ENCODE measurements around the gene SRGAP1.

GRCh38 chr12:64085154-64085553 lies 240.7 kb downstream of the SRGAP1 start:
- TF ChIP-seq, protein P1, sequence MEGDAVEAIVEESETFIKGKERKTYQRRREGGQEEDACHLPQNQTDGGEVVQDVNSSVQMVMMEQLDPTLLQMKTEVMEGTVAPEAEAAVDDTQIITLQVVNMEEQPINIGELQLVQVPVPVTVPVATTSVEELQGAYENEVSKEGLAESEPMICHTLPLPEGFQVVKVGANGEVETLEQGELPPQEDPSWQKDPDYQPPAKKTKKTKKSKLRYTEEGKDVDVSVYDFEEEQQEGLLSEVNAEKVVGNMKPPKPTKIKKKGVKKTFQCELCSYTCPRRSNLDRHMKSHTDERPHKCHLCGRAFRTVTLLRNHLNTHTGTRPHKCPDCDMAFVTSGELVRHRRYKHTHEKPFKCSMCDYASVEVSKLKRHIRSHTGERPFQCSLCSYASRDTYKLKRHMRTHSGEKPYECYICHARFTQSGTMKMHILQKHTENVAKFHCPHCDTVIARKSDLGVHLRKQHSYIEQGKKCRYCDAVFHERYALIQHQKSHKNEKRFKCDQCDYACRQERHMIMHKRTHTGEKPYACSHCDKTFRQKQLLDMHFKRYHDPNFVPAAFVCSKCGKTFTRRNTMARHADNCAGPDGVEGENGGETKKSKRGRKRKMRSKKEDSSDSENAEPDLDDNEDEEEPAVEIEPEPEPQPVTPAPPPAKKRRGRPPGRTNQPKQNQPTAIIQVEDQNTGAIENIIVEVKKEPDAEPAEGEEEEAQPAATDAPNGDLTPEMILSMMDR (IDR thresholded peaks at IDR 0.05), result no peak
- TF ChIP-seq POLR2AphosphoS5 (IDR thresholded peaks at IDR 0.05), result no peak

Data from stomach (tissue), 4 donors.